NB4 (cell line): ENCODE results near the gene UNC5B.
A peak's percentile ranks its signal among the peaks of the same experiment; 100 is the strongest.

Experiments used
- DNase-seq: peaks from one replicate; pipeline ENCODE4 v3.0.0; 2010; ENCODE audit warnings: low read depth
- H3K4me3 ChIP-seq: one replicate; pipeline ENCODE4 v1.5.1; 2011; ENCODE audit warnings: mild to moderate bottlenecking, low read depth, low read length, moderate library complexity
- MYC ChIP-seq: IDR thresholded peaks from 2 replicates; pipeline ENCODE4 v1.6.1; 2011; ENCODE audit warnings: low read depth, low read length
- POLR2A ChIP-seq: IDR thresholded peaks from 2 replicates; pipeline ENCODE4 v1.6.1; 2011; ENCODE audit warnings: mild to moderate bottlenecking; ENCODE audit not compliant: insufficient read length; ENCODE audit errors: extremely low read depth
- TF ChIP-seq, protein P1 (sequence below): IDR thresholded peaks from one replicate; pipeline ENCODE4 v1.5.1; 2012; ENCODE audit warnings: low read depth, low read length
- TF ChIP-seq, protein P2 (sequence below): IDR thresholded peaks from 2 replicates; pipeline ENCODE4 v1.6.1; 2011; ENCODE audit warnings: low read depth, low read length

The UNC5B gene

DNA sequence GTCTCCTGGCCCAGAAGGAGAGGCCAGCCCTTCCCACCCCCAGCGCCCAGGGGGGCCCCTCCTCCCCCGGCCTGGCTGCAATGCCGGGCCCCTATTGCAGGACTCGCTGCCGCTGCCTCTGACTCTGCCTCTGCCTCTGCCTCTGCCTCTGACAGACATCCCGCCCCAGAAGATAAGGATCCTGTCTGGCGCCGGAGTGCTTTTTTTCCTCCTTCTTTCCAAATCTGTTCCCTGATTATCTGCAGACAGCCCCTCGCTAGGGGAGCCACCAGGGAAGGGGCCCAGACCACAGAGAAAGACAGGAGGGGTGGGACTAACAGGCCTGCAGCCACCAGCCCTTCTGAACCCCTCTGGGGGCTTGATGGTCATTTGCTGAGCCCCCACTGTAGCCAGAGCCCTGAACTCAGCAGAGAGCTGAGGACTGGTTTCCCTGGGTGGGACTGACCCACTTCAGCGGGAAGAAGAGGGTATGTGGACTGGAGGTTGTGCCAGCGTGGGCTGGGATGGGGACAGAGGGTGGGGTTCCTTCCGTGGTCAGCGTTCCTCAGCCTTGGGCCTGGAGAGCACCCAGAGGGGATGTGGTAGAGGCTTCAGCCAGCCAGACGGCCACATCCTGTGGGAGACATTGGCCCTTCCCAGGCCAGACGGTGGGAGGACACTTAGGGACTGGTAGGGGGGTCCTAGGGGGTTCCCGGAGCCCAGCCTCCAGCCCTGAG is 22.8 kb downstream of the UNC5B start:
- no peak for DNase-seq
- no peak overlapping the region for H3K4me3 ChIP-seq
- TF ChIP-seq MYC = no peak
- TF ChIP-seq, protein P1, sequence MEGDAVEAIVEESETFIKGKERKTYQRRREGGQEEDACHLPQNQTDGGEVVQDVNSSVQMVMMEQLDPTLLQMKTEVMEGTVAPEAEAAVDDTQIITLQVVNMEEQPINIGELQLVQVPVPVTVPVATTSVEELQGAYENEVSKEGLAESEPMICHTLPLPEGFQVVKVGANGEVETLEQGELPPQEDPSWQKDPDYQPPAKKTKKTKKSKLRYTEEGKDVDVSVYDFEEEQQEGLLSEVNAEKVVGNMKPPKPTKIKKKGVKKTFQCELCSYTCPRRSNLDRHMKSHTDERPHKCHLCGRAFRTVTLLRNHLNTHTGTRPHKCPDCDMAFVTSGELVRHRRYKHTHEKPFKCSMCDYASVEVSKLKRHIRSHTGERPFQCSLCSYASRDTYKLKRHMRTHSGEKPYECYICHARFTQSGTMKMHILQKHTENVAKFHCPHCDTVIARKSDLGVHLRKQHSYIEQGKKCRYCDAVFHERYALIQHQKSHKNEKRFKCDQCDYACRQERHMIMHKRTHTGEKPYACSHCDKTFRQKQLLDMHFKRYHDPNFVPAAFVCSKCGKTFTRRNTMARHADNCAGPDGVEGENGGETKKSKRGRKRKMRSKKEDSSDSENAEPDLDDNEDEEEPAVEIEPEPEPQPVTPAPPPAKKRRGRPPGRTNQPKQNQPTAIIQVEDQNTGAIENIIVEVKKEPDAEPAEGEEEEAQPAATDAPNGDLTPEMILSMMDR = no peak
- TF ChIP-seq, protein P2, sequence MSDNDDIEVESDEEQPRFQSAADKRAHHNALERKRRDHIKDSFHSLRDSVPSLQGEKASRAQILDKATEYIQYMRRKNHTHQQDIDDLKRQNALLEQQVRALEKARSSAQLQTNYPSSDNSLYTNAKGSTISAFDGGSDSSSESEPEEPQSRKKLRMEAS = no peak
- no peak for TF ChIP-seq POLR2A

DNA sequence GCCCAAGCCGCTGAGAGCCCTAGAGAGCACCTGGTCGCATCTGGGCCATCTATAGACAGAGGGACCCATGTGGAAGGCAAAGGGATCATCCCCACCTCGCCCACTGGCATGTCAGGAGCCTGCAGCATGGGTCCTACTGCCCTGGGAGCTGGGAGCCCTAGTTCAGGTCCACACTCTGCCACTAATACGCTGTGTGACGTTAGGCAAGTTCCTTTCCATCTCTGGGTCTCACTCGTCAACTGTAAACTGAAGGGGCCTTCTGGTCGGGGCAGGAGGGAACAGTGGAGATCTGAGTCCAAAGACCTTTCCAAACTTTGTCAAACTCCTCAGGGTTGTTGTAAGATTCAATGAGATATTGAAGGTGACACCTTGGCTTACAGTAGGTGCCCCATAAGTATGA is 23.4 kb downstream of the UNC5B start:
- no peak for DNase-seq
- TF ChIP-seq, protein P1 = no peak
- TF ChIP-seq, protein P2 = no peak
- no peak for TF ChIP-seq POLR2A
- TF ChIP-seq MYC = no peak
- H3K4me3 ChIP-seq = no peak overlapping the region

DNA sequence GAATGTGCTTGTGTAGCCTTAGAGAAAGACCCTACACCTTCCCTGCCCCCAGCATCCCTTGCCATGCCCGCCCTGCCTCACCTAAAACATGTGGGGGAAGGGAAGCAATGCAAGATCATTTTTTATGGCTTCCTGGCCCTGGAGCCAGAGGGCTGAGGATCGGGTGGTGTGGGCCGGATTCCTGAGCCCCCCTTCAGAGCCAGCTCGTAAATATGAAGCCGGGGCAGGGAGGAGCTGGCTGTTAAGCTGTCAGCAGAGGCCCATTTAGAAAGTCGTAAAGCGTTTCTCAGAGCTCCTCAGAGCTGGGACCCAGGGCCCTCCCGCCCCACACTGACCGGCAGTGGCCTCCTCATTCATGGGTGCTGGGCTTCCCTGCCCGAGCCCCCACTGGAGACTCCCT is 23.9 kb downstream of the UNC5B start:
- no peak overlapping the region for H3K4me3 ChIP-seq
- DNase-seq = no peak
- TF ChIP-seq, protein P1 = no peak
- TF ChIP-seq MYC = no peak
- TF ChIP-seq, protein P2 = no peak
- TF ChIP-seq POLR2A = no peak

DNA sequence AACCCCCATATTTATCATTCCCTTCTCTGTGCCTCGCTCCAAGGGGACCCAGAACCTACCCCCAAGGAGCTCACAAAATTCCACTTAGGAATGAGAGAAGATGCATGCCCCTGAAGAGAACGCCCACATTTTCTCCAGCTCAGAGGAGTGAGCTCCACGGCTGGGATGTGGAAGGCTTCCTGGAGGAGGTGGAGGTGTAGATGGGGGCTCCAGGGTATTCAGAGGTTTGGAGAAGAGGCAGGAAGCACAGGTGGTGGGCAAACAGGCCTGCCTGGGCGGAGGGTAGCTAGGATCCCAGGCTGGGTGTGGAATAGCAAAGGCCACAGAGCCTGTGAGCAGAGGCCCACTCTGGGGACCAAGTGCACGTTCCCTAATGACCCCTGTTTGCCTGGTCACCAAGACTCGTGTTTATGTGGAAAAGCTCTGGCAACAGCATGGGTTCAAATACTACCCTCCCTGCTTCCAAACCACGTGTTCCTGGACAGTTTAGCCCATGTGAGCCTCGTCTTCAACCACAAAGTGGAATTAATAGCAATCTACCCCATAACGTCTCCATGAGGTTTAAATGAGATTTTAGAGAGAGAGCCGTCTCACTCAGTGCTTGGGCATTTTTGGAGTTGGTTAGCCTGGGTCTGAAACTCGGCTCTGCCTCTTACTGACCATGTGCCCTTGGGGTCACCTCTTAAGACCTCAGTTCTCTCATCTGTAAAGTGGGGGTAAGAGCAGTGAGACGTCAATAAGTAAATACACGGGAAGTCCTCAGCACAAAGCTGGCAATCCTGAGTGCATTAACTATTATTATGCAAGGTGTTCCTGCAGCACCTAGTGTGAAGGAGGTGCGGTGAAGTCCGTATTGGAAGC is 24.7 kb downstream of the UNC5B start:
- no peak for DNase-seq
- TF ChIP-seq, protein P2 = peak; percentile 52; the same call in 1 of the 2 replicates
- TF ChIP-seq MYC (no peak), POLR2A (no peak)
- TF ChIP-seq, protein P1 = no peak
- H3K4me3 ChIP-seq = no peak overlapping the region

DNA sequence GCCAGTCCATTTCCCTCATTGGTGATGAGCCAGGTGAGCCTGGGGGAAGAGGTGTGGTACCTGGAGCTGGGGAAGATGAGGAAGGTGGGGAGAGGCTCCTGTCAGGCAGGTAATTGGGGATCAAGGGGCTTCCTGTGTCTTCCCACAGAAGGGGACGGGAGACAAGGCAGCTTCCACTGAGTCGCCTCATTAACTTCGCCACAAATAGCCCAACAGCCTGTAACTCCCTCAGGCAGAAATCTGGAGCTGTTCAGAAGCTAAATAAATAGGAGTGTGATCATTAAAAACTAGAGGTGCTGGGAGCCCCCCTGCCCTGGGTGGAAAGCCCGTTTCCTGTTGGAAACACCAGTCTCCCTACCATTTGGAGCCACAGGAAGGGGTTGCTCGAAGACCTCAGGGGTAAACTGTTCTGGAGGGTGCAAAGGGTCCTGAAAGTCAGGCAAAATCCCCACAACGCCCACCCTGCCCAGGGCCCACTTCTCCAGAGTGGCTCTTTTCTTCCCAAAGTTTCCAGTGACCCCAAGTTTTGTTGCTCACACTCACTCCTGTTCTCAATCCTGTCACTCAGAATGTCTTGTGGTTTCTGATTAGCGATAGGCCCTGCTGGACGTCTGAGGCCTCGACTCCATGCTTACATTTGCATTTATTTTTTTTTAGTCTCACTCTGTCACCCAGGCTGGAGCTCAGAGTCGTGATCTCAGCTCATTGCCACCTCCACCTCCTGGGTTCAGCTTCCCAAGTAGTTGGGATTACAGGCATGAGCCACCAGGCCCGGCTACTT is 25.7 kb downstream of the UNC5B start:
- no peak overlapping the region for H3K4me3 ChIP-seq
- DNase-seq = no peak
- TF ChIP-seq MYC = no peak
- TF ChIP-seq POLR2A = no peak
- TF ChIP-seq, protein P2 = no peak
- TF ChIP-seq, protein P1 = no peak
